Measurements from ENCODE around the gene MAP4K5. TPM values are rescaled to one million over a fixed set of nuclear protein-coding genes. Genes with fewer than 3 reads are reported as not detected.
"Not testable (repeated sequence)": the region's sequence is repeated elsewhere in the genome, so short reads cannot be mapped to it uniquely, and the experiment has no call there.

Gene MAP4K5
- polyA plus RNA-seq (2013, experiment 1 of 2; ENCODE audit: insufficient read length), result 57.2 TPM
- polyA plus RNA-seq (2013, experiment 2 of 2; ENCODE audit: insufficient read length), result 58.2 TPM

- DNase-seq, result peak; percentile 92
These were observed at the start of gene MAP4K5 for GRCh38 chr14:50532502-50533240. Gene MAP4K5 (minus strand): TSS chr14:50532569. CDS start chr14:50532049, 520 bp downstream.

DNA sequence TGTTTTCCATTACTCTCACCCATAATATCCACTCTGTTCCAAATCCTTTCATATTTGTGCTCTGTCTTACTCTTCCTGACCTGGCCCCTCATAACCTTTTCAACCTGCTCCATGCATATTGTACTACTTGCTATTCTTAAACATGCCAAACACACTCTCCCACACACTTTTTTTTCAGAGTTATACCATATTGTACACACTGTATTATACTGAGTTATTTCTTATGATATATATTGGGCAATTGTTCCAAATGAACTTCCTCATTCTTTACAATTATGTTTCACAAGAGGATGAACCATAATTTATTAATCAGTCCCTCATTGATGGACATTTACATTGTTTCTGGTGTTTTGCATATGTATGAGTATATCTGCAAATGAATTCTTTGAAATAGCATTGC lies 46.1 kb upstream of the MAP4K5 start:
- no peak for DNase-seq

DNA sequence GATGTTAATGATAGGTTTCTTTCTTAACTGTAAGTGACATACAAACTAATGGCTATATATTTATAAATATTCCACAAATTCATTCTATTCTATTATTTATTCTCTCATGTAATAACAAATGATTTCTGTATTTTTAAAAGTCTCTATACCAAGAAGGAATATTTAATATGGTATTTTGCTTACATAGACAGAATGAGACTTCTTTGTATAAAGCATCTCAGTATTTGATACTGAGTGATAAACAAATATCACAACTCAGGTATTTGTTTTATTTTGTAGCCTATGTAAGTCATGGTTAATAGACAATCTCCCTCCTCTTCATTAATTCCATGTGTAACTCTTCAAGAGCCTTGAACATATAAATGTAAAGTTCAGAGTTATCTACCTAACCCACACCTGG lies 45.6 kb upstream of the MAP4K5 start:
- DNase-seq, result no peak

- DNase-seq, result no peak
These were observed 43.4 kb upstream of the MAP4K5 start for GRCh38 chr14:50575769-50576168.

GRCh38 chr14:50573862-50574261 lies 41.5 kb upstream of the MAP4K5 start:
- no peak for DNase-seq

DNA sequence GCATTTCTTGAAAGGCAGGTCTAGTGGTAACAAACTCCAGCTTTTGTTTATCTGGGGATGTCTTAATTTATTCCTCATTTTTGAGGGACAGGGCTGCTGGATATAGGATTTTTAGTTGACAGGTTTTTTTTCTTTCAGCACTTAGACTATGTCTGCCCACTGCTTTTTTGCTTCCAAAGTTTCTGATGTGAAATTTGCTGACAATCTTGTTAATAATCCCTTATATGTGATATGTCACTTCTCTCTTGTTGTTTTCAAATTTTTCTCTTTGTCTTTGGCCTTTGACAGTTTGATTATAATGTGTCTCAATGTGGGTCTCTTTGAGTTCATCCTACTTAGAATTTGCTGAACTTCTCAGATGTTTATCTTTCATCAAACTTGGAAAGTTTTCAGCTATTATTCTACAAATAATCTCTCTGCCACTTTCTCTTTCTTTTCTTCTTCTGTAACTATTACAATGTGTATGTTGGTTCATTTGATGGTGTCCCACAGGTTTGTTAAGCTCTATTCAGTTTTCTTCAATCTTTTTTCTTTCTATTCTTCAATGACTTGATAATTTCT lies 37.4 kb upstream of the MAP4K5 start:
- no peak for DNase-seq

GRCh38 chr14:50562841-50563240 lies 30.5 kb upstream of the MAP4K5 start:
- no peak for DNase-seq

DNA sequence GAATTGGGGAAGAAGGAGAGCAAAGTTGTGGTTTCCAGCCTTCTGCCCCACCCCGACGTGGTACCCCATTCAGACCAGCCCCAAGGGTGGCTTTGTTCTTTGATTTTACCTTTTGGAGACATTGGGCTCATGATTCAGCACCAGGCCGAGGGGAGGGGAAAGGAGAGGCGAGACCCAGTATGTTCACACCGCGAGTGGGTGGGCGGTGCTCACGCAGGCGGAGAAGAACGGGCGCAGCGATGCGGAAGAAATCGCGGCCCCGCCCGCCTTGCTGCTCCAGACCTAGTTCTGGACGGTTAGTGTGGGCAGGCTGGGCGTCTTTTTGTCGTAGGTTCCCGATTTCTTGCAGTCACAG lies 28.5 kb upstream of the MAP4K5 start:
- peak; percentile 47 for DNase-seq

- DNase-seq, result peak; percentile 63
These were observed 27.9 kb upstream of the MAP4K5 start, which contains the start of gene ATL1 for GRCh38 chr14:50559990-50560930. Gene ATL1 (plus strand): TSS chr14:50560145. CDS start chr14:50560266, 121 bp downstream.

- not testable (repeated sequence) for DNase-seq
These were observed 20.4 kb upstream of the MAP4K5 start for GRCh38 chr14:50552796-50553195.

GRCh38 chr14:50551877-50552276 lies 19.5 kb upstream of the MAP4K5 start:
- DNase-seq, result no peak

GRCh38 chr14:50550294-50550693 lies 17.9 kb upstream of the MAP4K5 start:
- DNase-seq, result no peak

- DNase-seq, result no peak
These were observed 13.2 kb upstream of the MAP4K5 start for GRCh38 chr14:50545618-50546017.

- no peak for DNase-seq
These were observed 12.5 kb upstream of the MAP4K5 start for GRCh38 chr14:50544911-50545310.

DNA sequence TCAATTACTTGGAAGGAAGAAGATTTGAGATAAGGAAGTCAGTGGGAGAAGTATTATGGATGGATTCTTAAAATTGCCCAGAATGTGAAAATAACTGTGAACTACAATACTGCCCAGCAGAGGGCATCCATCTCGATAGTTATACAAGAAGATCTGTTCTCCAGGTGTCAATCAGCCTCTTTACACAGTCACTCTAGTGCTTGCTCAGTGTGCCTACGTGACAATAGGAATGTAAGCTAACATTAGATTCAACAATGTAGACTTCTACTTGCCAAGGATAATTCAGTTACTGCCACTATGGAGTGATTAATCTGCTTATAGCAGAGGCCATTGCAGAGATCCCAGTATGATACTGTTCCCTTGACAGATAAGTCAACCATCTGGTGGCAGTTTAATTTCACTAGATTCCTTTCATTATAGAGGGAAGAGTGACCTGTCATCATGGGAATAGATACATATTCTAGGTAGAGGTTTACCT lies 10.6 kb upstream of the MAP4K5 start:
- peak; percentile 55 for DNase-seq

GRCh38 chr14:50541159-50541567 lies 8.8 kb upstream of the MAP4K5 start:
- no peak for DNase-seq

DNA sequence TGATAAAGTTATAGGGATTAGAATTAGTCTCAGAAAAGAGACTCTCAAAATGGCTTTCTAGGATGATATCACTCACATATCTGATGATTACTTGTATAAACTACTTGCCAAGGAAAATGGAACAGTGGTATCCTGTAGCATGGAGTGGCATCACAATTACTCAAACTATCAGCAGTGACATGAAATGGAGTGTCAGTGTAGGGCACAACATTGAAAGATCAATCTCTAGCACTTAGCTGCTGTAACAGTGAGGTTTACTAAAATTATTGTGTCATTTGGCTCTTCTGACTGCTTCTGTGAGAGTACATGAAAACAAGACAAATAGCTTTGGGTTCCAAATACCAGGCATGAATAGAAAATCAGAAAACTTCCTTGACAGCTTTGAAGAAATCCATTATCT lies 6.7 kb upstream of the MAP4K5 start:
- DNase-seq, result no peak

- not testable (repeated sequence) for DNase-seq
These were observed 5.7 kb upstream of the MAP4K5 start for GRCh38 chr14:50538034-50538433.

DNA sequence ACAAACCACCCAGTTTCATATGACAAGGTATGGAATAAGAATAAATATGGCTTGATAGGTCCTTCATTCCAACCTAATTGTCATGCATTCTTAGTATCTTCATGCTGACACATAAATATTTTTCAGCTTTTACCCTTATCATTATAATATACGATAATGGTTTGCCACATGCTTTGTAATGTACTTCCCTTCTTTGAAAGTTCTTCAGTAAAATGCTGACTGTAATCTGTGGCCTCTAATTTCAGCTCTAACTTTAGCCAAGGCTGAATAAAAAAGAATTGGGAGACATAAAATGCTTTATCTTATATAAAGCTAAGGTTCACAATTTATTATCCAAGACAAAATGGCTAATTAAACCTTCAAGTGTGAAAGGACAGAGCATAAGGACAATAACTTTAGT lies 2.6 kb upstream of the MAP4K5 start:
- no peak for DNase-seq

- no peak for DNase-seq
These were observed 2.0 kb upstream of the MAP4K5 start for GRCh38 chr14:50534416-50534815.

- peak; percentile 17 for DNase-seq
These were observed 1.4 kb upstream of the MAP4K5 start for GRCh38 chr14:50533806-50534205.

- no peak for DNase-seq
These were observed 904 bp upstream of the MAP4K5 start for GRCh38 chr14:50533241-50533705.
